Measurements from ENCODE around the gene PAK5.

The PAK5 gene

GRCh38 chr20:9758752-9759151, 80.1 kb downstream of the PAK5 start:
- Histone ChIP-seq H3K9me3 (peaks cover 0 to 6% (median 0%) of the 10 kb centered on the region in 3 donors), H3K27ac (no peak overlapping the region), H3K36me3 (no peaks in the 10 kb centered on the region), H3K4me1 (peaks cover 0 to 6% (median 0%) of the 10 kb centered on the region in 4 donors), H3K27me3 (no peaks in the 10 kb centered on the region), H3K4me3 (no peak overlapping the region)
- TF ChIP-seq CTCF (IDR thresholded peaks at IDR 0.05) = no peak
- intact Hi-C loops (cut with DNase I; ENCODE audit: low total_unique reads) = no loop called here
- no peak for DNase-seq

GRCh38 chr20:9756660-9757059, 82.2 kb downstream of the PAK5 start:
- Histone ChIP-seq H3K27me3 (no peaks in the 10 kb centered on the region), H3K9me3 (peaks cover 0 to 3% (median 0%) of the 10 kb centered on the region in 3 donors), H3K4me1 (peaks cover 0 to 6% (median 0%) of the 10 kb centered on the region in 4 donors), H3K27ac (no peak overlapping the region), H3K36me3 (no peaks in the 10 kb centered on the region), H3K4me3 (no peak overlapping the region)
- TF ChIP-seq CTCF (IDR thresholded peaks at IDR 0.05) = no peak
- DNase-seq = no peak
- intact Hi-C loops (cut with DNase I; ENCODE audit: low total_unique reads) = no loop called here

GRCh38 chr20:9755301-9755700, 83.6 kb downstream of the PAK5 start:
- Histone ChIP-seq H3K27me3 (no peaks in the 10 kb centered on the region), H3K36me3 (no peaks in the 10 kb centered on the region), H3K4me3 (no peak overlapping the region), H3K27ac (no peak overlapping the region), H3K9me3 (no peaks in the 10 kb centered on the region), H3K4me1 (peaks cover 0 to 6% (median 0%) of the 10 kb centered on the region in 4 donors)
- TF ChIP-seq CTCF (IDR thresholded peaks at IDR 0.05) = no peak
- intact Hi-C loops (cut with DNase I; ENCODE audit: low total_unique reads) = no loop called here
- DNase-seq = no peak

GRCh38 chr20:9744551-9744950, 94.3 kb downstream of the PAK5 start:
- TF ChIP-seq CTCF (IDR thresholded peaks at IDR 0.05) = no peak
- H3K4me1 ChIP-seq = no peaks in the 10 kb centered on the region
- H3K36me3 ChIP-seq = no peaks in the 10 kb centered on the region
- intact Hi-C loops (cut with DNase I; ENCODE audit: low total_unique reads) = no loop called here
- DNase-seq = no peak
- no peak overlapping the region for H3K27ac ChIP-seq
- no peaks in the 10 kb centered on the region for H3K9me3 ChIP-seq
- no peak overlapping the region for H3K4me3 ChIP-seq
- H3K27me3 ChIP-seq = no peaks in the 10 kb centered on the region

- Histone ChIP-seq H3K27me3 (no peaks in the 10 kb centered on the region), H3K9me3 (no peaks in the 10 kb centered on the region), H3K4me3 (no peak overlapping the region), H3K27ac (no peak overlapping the region), H3K4me1 (no peaks in the 10 kb centered on the region), H3K36me3 (no peaks in the 10 kb centered on the region)
- no peak for TF ChIP-seq CTCF (IDR thresholded peaks at IDR 0.05)
- DNase-seq = no peak
- intact Hi-C loops (cut with DNase I; ENCODE audit: low total_unique reads) = no loop called here
These were observed 95.0 kb downstream of the PAK5 start for GRCh38 chr20:9743871-9744270.

- Histone ChIP-seq H3K27ac (no peak overlapping the region), H3K9me3 (no peaks in the 10 kb centered on the region), H3K4me3 (no peak overlapping the region), H3K4me1 (no peaks in the 10 kb centered on the region), H3K36me3 (no peaks in the 10 kb centered on the region), H3K27me3 (no peaks in the 10 kb centered on the region)
- DNase-seq = no peak
- TF ChIP-seq CTCF (IDR thresholded peaks at IDR 0.05) = no peak
- intact Hi-C loops (cut with DNase I; ENCODE audit: low total_unique reads) = no loop called here
These were observed 96.1 kb downstream of the PAK5 start for GRCh38 chr20:9742821-9743220.

All from tibial artery (tissue), 4 donors.